Activated gamma-delta T cell treated with anti-CD3 and anti-CD28 coated beads, Interleukin-2, amount 50 U/mL, for 16 hours (primary cell): ENCODE results near the gene KLHL2.
A peak's percentile ranks its signal among the peaks of the same experiment; 100 is the strongest.
"Not testable (repeated sequence)": the region's sequence is repeated elsewhere in the genome, so short reads cannot be mapped to it uniquely, and the experiment has no call there.

Experiments used
- DNase-seq: peaks from one replicate; pipeline ENCODE4 v3.0.0-alpha.2; 2020; ENCODE audit warnings: low read depth

The KLHL2 gene

GRCh38 chr4:165207431-165208220, at the start of gene KLHL2:
Gene KLHL2, plus strand, starts transcription at chr4:165207561. Its CDS starts 316 bp downstream, at chr4:165207877.
- peak; percentile 49 for DNase-seq

- DNase-seq, result no peak
Observed at GRCh38 chr4:165158762-165159161, 48.6 kb upstream of the KLHL2 start.

GRCh38 chr4:165164257-165164656, 43.1 kb upstream of the KLHL2 start:
- no peak for DNase-seq

- DNase-seq, result not testable (repeated sequence)
Observed at GRCh38 chr4:165166872-165167271, 40.5 kb upstream of the KLHL2 start.

DNA sequence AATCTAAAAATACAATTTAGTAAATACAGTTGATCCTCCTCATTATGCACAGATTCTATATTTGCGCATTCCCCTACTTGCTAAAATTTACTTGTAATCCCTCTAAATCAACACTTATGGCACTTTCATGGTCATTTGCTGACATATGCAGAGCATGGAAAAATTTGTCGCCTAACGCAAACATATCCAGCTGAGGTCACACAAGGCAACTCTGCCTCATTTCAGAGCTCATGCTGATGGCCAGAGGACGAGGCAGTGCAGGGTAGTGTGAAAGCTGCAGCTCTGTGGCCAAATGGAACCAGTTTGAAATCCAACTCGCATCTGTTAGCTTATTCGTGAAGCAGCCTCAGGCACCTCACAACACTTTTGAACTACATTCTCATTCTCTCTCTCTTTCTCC, 39.7 kb upstream of the KLHL2 start:
- no peak for DNase-seq

DNA sequence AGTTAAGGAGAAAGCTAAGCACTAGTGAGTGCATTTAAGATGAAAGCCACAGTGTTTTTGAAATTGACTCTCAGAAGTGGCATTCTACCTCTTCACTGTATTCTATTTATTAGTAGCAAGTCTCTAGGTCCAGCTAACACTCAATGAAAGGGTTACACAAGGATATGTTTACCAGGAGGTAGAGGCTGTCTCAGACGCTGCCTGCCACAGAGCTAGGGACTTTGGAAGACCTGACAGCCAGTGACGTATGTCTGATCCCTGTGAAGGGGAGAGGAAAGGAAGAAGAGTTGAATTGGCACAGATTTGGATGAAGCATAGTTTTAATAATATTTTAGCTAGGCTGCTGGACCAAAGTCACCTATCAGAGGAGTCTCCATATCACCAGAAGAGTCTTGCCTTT, 36.5 kb upstream of the KLHL2 start:
- DNase-seq, result no peak

GRCh38 chr4:165175470-165175869, 31.9 kb upstream of the KLHL2 start:
- DNase-seq, result not testable (repeated sequence)

GRCh38 chr4:165175879-165176278, 31.5 kb upstream of the KLHL2 start:
- no peak for DNase-seq

DNA sequence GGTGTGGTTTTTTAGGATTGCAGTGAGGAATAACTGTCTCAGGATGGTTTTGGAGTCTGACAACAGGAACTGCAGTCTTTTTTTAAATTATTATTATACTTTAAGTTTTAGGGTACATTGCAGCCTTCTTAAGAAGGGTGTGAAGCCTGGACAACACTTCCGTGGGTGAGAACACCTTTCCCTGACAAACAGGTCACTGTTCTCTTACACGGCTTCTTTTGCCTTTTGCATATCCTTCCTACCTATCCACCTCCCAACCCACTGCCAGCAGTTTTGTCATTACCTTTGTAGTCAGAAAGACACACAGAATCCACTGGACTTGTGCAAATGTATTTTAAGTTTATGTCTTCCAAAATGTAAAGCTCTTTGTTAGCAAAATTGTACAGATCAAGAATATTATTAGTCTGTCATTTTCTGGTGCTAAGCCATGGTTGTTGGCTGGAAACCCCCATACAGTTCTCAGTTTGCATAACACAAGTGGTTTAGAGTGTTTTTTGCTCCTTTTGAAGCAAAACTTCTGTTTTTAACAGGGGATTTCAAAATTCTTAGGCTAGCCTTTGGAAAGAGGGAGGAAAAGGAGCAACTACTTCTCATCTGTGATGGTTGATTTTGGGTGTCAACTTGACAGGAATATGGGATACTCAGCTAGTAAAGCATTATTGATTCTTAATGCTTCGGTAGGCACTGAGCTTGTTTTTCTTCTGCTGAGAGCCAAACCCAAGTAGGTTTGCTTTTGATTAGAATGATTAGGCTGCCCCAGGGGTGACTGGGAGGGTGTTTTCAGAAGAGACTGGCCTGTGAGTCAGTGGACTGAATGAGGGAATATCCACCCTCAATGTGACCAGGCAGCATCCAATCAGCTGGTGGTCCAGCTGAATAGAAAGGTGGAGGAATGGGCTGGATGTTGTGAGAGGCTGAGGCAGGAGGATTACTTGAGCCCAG, 29.4 kb upstream of the KLHL2 start:
- no peak for DNase-seq

DNA sequence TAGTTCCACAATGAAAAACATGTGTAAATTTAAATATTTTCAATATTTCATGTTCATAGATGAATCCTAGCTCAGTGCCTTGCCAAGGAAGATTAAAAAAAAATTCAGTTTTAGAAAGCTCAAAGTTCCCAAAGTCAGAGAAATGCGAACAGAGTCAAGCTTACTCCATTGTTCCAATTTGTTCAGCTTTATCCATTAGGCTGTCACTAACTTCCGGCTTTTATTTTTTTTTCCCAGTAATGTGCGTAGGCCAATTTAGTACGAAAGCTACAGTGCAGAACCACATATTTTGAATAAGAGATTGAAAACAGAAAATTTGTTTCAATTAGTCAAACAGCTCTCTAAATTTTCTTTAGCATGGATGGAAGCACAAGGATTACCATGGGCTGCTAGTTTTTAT, 23.1 kb upstream of the KLHL2 start:
- no peak for DNase-seq

DNA sequence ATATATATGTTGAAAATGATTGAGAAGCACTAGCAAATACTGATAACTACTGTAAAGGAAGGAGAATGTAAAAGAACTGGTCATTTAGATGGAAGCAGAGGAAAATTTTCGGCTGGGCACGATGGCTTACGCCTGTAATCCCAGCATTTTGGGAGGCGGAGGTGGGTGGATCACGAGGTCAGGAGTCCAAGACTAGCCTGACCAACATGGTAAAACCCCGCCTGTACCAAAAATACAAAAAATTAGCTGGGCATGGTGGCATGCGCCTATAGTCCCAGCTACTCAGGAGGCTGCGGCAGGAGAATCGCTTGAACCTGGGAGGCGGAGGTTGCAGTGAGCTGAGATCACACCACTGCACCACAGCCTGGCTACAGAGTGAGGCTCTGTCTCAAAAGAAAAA, 22.4 kb upstream of the KLHL2 start:
- not testable (repeated sequence) for DNase-seq

GRCh38 chr4:165185448-165185847, 21.9 kb upstream of the KLHL2 start:
- DNase-seq, result no peak

DNA sequence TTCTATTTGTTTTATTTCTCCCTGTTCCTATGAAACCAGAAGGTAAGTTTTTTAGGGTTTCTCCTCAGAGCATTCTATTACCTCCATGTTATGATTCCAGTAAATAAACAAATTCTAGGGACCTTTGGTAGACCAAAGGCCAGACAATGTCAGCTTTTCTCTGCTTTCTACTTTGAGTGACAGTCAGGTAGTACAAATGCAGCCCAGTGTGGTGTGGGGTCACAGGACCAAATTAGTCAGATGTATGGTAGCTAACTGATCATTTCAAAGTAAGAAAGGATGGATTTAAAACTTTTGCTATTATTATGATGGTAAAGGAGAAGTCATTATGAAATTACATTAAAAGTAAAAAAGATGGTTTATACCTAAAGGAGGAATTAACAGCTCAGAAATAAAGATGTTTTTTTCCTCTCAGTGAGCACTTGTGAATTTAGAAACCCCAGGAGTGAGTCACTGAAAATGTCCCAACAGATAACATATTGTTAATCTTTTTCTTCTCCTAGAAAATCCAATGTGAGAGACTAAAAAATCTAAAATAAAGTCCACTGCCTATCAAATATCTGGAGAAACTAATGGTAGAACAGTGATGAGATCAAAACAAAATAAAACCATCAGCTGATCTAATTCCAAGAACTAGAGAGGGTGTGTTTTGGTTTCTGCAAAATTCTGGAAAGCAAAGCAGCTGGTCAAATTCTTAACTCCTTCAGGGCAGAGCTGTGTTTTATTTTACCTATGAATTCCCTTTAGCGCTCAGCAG, 16.6 kb upstream of the KLHL2 start:
- no peak for DNase-seq

DNA sequence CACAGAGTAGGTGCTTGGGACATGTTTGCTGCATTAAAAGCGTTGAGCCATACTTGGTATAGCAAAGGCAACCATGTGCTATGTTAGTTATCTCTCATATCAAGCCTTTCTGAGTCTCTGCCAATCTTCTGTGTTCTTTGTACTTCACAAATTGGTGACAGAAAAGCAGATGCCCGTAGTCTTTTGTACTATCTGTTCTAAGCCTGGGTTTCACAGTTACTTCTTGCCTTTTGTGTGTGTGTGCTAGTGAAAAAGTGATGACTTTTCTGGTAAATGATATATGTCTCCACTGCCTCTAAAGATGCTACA, 16.1 kb upstream of the KLHL2 start:
- no peak for DNase-seq

GRCh38 chr4:165191814-165192499, 15.4 kb upstream of the KLHL2 start:
- no peak for DNase-seq

GRCh38 chr4:165192500-165192898, 14.9 kb upstream of the KLHL2 start:
- DNase-seq, result no peak

DNA sequence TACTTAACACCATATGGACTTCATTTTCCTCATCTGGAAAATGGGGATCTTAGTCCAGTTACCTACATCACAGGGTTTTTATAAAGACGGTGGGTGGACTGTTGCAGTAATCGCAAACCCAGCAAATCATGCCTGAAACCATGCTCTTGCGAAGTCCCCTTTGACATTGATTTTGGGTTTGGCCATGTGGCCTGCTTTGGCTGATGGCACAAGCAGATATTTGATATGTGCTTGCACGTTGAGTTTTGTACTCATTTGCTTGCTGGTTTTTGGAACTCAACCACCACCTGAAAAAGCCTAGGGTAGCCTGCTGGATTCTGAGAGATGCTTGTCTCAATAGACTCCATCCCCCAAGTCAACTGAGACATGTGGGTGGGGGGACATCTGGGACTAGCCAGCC, 14.4 kb upstream of the KLHL2 start:
- no peak for DNase-seq

DNA sequence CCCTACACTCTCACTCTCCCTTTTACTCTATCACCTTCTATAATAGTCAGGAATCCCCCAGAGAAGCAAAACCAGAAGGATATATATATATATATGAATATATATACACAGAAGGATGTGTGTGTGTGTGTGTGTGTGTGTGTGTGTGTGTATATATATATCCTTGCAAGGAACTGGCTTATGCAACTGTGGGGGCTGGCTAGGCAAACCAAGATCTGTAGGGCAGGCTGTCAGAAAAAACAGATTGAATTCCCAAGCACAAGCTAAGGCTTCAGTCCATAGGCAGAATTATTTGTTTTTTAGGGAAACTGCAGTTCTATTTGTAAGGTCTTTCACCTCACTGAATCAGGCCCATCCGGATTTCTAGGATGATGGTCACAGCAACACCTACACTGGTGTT, 13.0 kb upstream of the KLHL2 start:
- DNase-seq, result no peak

DNA sequence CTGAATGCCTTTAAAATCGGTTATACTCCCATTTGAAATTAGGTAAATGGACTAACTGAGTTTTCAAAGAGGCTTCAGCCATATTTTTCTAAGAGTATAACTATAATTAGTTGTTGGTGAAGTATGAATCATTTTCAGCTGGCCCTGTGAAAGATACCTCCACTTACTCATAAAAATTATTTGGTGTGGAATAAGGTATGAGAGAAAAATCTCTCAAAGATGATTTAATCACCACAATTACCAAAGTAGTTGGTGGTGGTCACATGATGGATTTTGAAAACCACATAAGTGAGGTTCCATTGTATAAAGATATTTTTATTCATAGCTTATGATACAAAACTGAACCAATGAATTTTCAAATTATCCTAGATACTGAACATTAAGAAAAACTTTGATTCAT, 9.0 kb upstream of the KLHL2 start:
- DNase-seq, result no peak

DNA sequence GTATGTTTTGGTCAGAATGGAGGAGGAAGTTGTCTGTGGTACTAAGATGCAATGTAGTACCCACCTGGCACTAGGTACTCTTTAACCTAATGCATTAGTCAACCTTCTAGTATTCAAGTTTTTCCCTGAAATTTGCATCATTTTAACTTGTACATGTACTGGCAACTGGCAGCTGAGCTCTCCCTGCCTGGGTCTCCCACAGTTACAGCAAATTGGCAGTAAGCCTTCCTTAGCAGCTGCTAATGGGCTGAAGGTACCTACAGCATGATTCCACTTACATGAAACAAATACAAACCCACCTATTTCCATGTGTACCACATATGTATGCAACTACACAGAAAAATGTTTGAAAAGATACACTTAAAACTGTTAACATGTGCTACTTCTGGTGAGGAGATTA, 8.1 kb upstream of the KLHL2 start:
- DNase-seq, result no peak

GRCh38 chr4:165199722-165200121, 7.6 kb upstream of the KLHL2 start:
- DNase-seq, result no peak

- no peak for DNase-seq
Observed at GRCh38 chr4:165201806-165202205, 5.6 kb upstream of the KLHL2 start.
